ENCODE measurements around the gene AMDHD2.

AMDHD2 gene

GRCh38 chr16:2486645-2487516 lies 33.3 kb upstream of the AMDHD2 start:
- Histone ChIP-seq H3K4me1 (ENCODE audit: insufficient read depth, low read length, poor library complexity, severe bottlenecking) (no peaks in the 10 kb centered on the region), H2AFZ (ENCODE audit: low read length) (no peak overlapping the region), H3F3A (ENCODE audit: low read depth) (no peaks in the 10 kb centered on the region), H3K4me3 (ENCODE audit: low read length, poor library complexity, severe bottlenecking) (no peak overlapping the region), H3K9me2 (replicated peaks; ENCODE audit: low read depth, low read length) (no peaks in the 10 kb centered on the region), H3K27me3 (ENCODE audit: insufficient read depth, low read length, poor library complexity, severe bottlenecking) (no peaks in the 10 kb centered on the region), H3K9me3 (ENCODE audit: insufficient read depth, low read depth, low read length) (no peaks in the 10 kb centered on the region), H3K4me2 (ENCODE audit: low read depth, low read length, poor library complexity, severe bottlenecking) (no peak overlapping the region), H3K36me3 (ENCODE audit: insufficient read depth, low read length) (no peaks in the 10 kb centered on the region), H3K9ac (ENCODE audit: low read depth, low read length, poor library complexity, severe bottlenecking) (no peak overlapping the region), H3K79me2 (ENCODE audit: insufficient read depth, low read length) (peaks cover 20% of the 10 kb centered on the region; the same call in 1 of the 2 replicates), H4K20me1 (ENCODE audit: insufficient read depth, low read length, poor library complexity, severe bottlenecking) (peaks cover 3% of the 10 kb centered on the region)
- TF ChIP-seq CTCF (conservative IDR thresholded peaks at IDR 0.05; ENCODE audit: low read length) (no peak), EZH2phosphoT487 (IDR thresholded peaks at IDR 0.05; ENCODE audit: borderline replicate concordance) (no peak)

- Histone ChIP-seq H3K4me1 (ENCODE audit: insufficient read depth, low read length, poor library complexity, severe bottlenecking) (no peaks in the 10 kb centered on the region), H3K4me3 (ENCODE audit: low read length, poor library complexity, severe bottlenecking) (no peak overlapping the region), H3F3A (ENCODE audit: low read depth) (no peaks in the 10 kb centered on the region), H3K79me2 (ENCODE audit: insufficient read depth, low read length) (peaks cover 15% of the 10 kb centered on the region; the same call in 1 of the 2 replicates), H3K36me3 (ENCODE audit: insufficient read depth, low read length) (no peaks in the 10 kb centered on the region), H3K9ac (ENCODE audit: low read depth, low read length, poor library complexity, severe bottlenecking) (no peak overlapping the region), H3K4me2 (ENCODE audit: low read depth, low read length, poor library complexity, severe bottlenecking) (no peak overlapping the region), H4K20me1 (ENCODE audit: insufficient read depth, low read length, poor library complexity, severe bottlenecking) (peaks cover 3% of the 10 kb centered on the region), H3K9me3 (ENCODE audit: insufficient read depth, low read depth, low read length) (no peaks in the 10 kb centered on the region), H3K9me2 (replicated peaks; ENCODE audit: low read depth, low read length) (no peaks in the 10 kb centered on the region), H2AFZ (ENCODE audit: low read length) (no peak overlapping the region), H3K27me3 (ENCODE audit: insufficient read depth, low read length, poor library complexity, severe bottlenecking) (no peaks in the 10 kb centered on the region)
- TF ChIP-seq CTCF (conservative IDR thresholded peaks at IDR 0.05; ENCODE audit: low read length) (no peak), EZH2phosphoT487 (IDR thresholded peaks at IDR 0.05; ENCODE audit: borderline replicate concordance) (no peak)
Measured at GRCh38 chr16:2487517-2487842, 32.7 kb upstream of the AMDHD2 start.

- no peak overlapping the region for H3K4me3 ChIP-seq (ENCODE audit: low read length, poor library complexity, severe bottlenecking)
- TF ChIP-seq EZH2phosphoT487 (IDR thresholded peaks at IDR 0.05; ENCODE audit: borderline replicate concordance) (no peak), CTCF (conservative IDR thresholded peaks at IDR 0.05; ENCODE audit: low read length) (no peak)
- no peak overlapping the region for H2AFZ ChIP-seq (ENCODE audit: low read length)
- peaks cover 3% of the 10 kb centered on the region for H4K20me1 ChIP-seq (ENCODE audit: insufficient read depth, low read length, poor library complexity, severe bottlenecking)
- H3K79me2 ChIP-seq (ENCODE audit: insufficient read depth, low read length): peaks cover 15% of the 10 kb centered on the region; the same call in 1 of the 2 replicates
- no peaks in the 10 kb centered on the region for H3F3A ChIP-seq (ENCODE audit: low read depth)
- no peak overlapping the region for H3K9ac ChIP-seq (ENCODE audit: low read depth, low read length, poor library complexity, severe bottlenecking)
- no peak overlapping the region for H3K4me2 ChIP-seq (ENCODE audit: low read depth, low read length, poor library complexity, severe bottlenecking)
- H3K9me3 ChIP-seq (ENCODE audit: insufficient read depth, low read depth, low read length): no peaks in the 10 kb centered on the region
- H3K9me2 ChIP-seq (replicated peaks; ENCODE audit: low read depth, low read length): no peaks in the 10 kb centered on the region
- no peaks in the 10 kb centered on the region for H3K4me1 ChIP-seq (ENCODE audit: insufficient read depth, low read length, poor library complexity, severe bottlenecking)
- no peaks in the 10 kb centered on the region for H3K27me3 ChIP-seq (ENCODE audit: insufficient read depth, low read length, poor library complexity, severe bottlenecking)
- H3K36me3 ChIP-seq (ENCODE audit: insufficient read depth, low read length): no peaks in the 10 kb centered on the region
Measured at GRCh38 chr16:2487903-2488531, 32.2 kb upstream of the AMDHD2 start.
